ENCODE measurements around the gene RGS13.
"Not testable (repeated sequence)": the region's sequence is repeated elsewhere in the genome, so short reads cannot be mapped to it uniquely, and the experiment has no call there.

RGS13 gene

DNA sequence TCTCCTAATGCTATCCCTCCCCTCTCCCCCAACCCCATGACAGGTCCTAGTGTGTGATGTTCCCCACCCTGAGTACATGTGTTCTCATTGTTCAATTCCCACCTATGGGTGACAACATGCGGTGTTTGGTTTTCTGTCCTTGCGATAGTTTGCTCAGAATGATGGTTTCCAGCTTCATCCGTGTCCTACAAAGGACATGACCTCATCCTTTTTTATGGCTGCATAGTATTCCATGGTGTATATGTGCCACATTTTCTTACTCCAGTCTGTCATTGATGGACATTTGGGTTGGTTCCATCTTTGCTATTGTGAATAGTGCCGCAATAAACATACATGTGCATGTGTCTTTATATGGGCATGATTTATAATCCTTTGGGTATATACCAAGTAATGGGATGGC, 47.1 kb downstream of the RGS13 start:
- DNase-seq, result not testable (repeated sequence)

DNA sequence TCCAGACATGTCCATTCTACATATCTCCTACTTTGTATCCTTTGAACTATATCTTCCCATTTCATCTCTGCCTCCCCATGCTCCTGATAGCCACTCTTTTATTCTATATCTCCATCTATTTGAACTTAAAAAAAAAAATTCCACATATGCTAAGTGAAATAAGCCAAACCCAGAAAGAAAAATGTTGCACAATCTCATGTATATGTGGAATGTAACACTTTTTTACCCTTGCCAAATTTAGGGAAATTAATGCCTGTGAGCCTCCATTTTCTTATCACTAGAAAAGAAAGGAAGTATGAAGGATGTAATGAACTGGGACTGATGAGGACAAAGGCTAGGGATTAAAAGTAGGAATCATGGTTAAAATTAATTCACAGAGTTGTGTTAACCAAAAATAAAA, 53.5 kb downstream of the RGS13 start:
- DNase-seq, result no peak

DNA sequence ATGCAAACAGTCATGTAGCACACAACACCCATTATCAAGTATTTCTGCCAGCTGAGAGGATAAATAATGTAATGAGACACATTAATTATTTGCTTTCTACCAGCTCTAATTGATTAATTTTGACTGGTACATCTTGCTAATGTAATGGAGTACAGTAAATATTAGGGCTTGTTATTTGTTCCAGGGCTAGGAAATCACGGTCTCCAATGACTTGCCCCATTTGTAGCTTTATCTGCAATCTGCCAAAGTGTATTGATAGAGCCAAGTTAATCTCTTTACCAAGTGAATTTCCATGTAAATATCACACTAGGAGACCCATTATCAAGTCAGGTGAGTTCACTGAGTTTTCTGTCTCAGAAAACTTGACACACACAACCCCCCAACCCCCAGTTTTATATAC, 55.1 kb downstream of the RGS13 start:
- DNase-seq, result no peak

DNA sequence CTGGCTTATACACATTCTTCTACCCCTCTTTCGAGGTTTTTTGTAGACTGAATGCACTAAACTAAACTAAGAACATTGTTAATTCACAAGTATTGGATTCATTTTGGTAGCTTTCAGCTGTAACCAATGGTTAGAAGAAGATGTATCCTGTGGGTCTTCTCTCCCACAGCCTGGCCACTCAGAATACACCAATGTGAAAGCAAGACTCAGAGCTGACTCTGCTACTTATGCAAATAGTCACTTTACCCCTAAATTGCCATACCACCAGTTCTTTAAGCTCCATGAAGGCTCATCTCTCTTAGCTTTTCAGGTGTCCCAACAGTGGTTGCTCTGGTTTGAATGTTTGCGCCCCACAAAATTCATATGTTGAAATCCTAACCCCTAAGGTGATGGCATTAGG, 60.1 kb downstream of the RGS13 start:
- DNase-seq, result no peak

DNA sequence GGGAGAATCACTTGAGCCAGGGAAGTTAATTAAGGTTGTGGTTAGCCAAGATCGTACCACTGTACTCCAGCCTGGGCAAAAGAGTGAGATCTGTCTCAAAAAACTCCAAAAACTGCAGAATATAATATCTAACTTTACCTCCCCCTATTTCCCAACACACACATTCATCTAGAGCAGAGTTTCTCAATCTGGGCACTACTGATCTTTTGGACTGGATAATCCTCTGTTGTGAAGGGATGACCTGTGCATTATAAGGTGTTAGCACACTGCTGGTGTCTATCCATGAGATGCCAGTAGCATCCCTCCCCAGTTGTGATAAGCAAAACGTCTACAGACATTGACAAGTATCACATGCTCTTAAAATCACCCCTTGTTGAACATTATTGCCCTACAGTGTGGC, 61.8 kb downstream of the RGS13 start:
- DNase-seq, result no peak

DNA sequence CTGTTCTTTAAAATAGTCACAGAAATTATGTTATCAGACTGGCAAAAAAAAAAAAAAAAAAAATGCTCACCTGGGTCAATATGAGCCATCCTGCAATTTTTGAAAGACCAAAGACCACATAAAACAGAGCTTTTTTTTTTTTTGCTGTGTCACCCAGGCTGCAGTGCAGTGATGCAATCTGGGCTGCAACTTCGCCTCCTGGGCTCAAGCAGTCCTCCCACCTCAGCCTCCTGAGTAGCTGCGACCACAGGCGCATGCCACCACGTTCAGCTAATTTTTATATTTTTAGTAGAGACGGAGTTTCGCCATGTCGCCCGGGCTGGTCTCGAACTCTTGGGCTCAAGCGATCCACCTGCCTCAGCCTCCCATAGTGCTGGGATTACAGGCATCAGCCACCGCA, 62.8 kb downstream of the RGS13 start:
- DNase-seq, result no peak

DNA sequence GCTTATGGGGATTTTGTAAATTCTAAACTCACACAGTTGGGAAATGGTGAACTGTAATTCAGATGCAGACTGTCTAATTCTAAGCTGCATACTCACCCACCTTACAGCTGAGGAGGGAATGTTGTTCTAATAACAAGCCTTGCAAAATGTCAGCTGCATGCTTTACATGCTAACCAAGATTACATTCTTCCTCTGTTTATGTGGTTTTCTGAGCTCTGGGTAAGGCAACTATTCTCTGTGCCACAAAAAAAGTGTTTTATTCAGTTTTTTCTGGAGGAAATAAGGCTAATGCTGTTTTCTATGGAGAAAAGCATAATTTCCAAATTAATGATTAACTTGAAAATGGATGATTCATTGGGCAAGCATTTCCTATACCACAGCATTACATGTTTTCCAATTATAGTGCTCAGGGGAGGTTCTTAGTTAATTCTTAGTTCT, 64.9 kb downstream of the RGS13 start:
- DNase-seq, result no peak

DNA sequence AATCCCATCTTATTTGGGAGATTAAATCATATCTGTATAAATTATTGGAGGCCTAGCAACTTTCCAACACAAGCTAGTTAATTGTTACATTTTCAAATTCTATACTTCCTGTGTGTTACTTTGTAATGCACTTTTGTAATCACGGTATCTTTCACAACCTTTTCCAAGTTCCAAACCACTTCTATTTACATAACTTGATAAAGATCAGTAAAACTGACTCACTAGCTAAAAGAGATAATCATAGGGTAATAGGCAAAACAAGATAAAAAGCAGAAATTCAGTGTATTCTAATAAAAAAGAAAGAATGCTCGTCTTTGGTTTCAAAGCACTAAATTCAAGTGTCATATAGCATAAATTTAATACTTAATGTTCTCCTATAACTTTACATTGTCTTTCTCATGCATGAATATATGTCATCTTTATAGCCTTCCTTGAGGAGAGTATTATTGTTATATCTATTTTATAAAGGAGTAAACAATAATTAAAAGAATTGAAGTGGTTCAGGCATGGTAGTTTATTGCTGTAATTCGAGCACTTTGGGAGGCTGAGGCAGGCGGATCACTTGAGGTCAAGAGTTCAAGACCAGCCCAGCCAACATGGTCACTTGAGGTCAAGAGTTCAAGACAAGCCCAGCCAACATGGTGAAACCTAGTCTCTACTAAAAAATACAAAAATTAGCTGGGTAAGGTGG, 66.4 kb downstream of the RGS13 start:
- no peak for DNase-seq

DNA sequence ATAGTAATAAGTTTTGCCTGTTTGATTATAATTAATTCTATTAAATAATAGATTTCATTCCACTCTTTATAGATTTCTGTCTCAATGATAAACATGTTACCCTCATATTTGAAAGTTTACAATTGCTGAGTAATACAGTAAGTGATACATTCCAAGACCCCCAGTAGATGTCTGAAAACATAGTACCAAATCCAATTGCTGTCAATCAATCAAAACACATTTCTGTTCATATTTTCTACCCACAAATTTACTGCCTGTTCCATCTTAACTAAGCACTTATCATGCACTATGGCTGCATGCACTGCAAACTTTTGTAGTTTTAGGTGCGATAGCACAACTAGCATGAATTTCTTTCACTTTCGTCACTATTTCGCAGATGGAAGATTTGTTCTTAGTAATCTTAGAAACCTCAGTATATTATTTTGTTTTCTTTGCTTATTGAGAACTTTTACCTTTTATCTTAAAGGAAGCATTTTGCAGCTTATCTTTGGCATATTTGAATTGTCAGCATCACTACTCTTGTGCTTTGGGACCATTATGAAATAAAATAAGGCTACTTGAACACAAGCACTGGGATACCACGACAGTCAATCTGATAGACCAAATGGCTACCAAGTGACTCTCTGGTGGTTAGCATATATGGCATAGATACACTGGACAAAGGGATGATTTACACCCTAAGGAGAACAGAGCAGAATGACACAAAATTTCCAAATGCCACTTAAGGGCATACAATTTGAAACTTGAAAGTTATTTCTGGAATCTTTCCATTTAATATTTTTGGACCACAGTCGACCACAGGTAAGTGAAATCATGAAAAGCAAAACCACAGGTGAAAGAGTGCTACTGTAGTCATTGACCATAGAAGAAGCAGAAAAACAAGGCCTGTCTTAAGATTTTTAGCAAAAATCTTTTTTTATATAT, 67.6 kb downstream of the RGS13 start:
- no peak for DNase-seq

DNA sequence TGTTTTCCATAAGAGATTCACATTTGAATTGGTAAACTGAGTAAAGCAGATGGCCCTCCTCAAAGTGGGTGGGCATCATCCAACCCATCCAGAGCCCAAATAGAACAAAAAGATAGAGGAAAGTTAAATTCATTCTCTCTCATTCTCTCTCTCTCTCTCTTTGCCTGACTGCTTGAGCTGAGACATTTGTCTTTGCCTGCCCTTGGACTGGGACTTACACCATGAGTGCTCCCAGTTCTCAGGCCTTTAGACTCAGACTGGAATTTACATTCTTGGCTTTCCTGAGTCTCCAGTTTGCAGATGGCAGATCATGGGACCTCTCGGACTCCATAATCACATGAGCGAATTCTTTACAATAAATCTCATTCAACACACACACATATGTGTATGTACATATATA, 69.6 kb downstream of the RGS13 start:
- no peak for DNase-seq

DNA sequence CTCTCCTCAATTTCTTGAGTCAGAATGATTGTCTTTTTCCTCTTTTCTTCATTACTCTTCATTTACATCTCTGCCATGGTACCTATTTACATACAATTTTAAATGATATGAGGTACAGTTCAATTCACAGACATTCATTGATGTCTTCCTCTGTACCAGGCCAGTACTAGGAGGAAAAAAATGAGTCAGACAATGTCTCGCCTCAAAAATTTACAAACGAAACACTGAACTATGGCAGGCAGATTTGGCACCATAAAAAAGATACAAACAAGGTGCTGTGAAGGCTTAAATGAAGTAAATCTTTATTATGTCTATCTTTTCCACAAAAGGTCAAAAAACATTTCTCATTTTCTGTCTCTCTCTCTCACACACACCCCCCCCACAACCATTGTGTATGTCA, 71.0 kb downstream of the RGS13 start:
- no peak for DNase-seq

DNA sequence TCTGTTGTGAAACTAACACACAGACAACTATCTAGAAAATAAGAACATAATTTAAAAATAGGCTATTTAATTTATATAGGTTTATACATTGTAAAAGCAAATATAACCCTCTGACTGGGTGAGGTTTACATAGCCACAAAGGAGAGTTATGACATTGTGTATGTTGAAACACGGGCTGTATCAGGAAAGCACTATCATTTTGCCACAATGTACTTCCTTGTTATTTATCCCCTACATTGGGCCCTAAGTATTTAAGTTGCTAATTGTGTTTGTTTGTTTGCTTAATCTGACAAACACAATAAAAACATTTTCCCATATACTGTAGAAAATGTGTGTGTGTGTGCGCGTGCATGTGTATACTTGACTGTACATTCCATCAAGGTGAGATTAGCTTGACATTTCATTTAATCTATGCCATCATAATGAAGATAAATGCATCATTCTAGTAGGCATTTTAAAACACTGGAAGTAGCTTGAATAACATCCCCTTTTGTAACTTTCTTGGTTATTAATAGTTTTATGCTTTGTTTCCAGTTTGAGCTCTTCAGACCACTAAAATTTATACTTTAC, 72.1 kb downstream of the RGS13 start:
- DNase-seq, result no peak

DNA sequence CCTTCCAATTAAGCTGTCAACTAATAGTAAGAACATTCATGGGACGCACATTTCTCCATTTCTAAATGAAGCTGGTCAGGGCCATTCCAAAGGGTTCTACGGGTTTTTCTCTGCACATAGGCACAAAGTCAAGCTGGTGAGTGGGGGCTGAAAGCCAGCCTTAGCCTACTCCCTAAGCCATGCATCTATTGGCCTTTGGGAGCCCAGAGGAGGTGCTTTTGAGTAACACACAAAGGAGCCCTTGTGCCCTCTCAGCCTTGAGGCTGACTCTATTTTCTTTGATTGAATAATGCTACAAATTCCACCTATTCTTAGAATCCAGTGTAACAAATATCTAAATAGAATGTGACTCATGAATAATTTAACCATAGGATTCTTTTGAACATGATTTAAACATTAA, 73.6 kb downstream of the RGS13 start:
- DNase-seq, result no peak

Measured in 8988T (cell line).